PC-9 (cell line): ENCODE results near the gene MIER1. TPM values are rescaled to one million over a fixed set of nuclear protein-coding genes. Genes with fewer than 3 reads are reported as not detected.
"Not testable (repeated sequence)": the region's sequence is repeated elsewhere in the genome, so short reads cannot be mapped to it uniquely, and the experiment has no call there.

ENCODE experiments used
- BruUV-seq: library from RNA; stranded (reverse); fragments of 400-500 nt; replicated peaks from 2 replicates; lab custom pipeline; 2021; lab: Mats Ljungman, UMichigan
- CTCF ChIA-PET: fragments of 300-600 bp; sonication (Branson Sonifier 250); formaldehyde crosslinking; loops from one replicate; lab custom pipeline; 2022; ENCODE audit warnings: antibody characterized with exemption; lab: Charles Lee
- POLR2A ChIA-PET: fragments of 300-600 bp; sonication (Branson Sonifier 250); formaldehyde crosslinking; loops from one replicate; lab custom pipeline; 2022; ENCODE audit warnings: antibody characterized with exemption; ENCODE audit not compliant: unreplicated experiment; lab: Charles Lee
- DNase-seq, 2 experiments: peaks; one replicate each; pipeline versions ENCODE4 v3.0.0 to v3.0.0-alpha.2; 2015 to 2022; ENCODE audit warnings: mixed read lengths in 1 of 2
- H2AFZ ChIP-seq: fragments of 200-600 bp; sonication (generic); 2 replicates; pipeline ENCODE4 v1.8.1; 2017; ENCODE audit warnings: antibody characterized with exemption
- H3F3A ChIP-seq: fragments of 200-600 bp; sonication (generic); 2 replicates; pipeline ENCODE4 v1.8.1; 2017; ENCODE audit warnings: antibody characterized with exemption, mild to moderate bottlenecking, low read depth; ENCODE audit not compliant: insufficient read depth
- H3K27ac ChIP-seq: fragments of 200-600 bp; sonication (generic); 2 replicates; pipeline ENCODE4 v1.6.1; 2016; ENCODE audit warnings: mixed run types
- H3K27me3 ChIP-seq: fragments of 200-600 bp; sonication (generic); 2 replicates; pipeline ENCODE4 v1.6.1; 2016; ENCODE audit warnings: low read depth, mixed run types; ENCODE audit not compliant: insufficient read depth
- H3K36me3 ChIP-seq: fragments of 200-600 bp; sonication (generic); 2 replicates; pipeline ENCODE4 v1.6.1; 2016; ENCODE audit warnings: low read depth, mixed run types
- H3K4me1 ChIP-seq: fragments of 200-600 bp; sonication (generic); replicated peaks from 2 replicates; pipeline ENCODE4 v1.6.1; 2016; ENCODE audit warnings: mixed run types; ENCODE audit not compliant: insufficient read depth
- H3K4me2 ChIP-seq: fragments of 200-600 bp; sonication (generic); 2 replicates; pipeline ENCODE4 v1.6.1; 2017; ENCODE audit warnings: mixed run types
- H3K4me3 ChIP-seq: fragments of 200-600 bp; sonication (generic); 2 replicates; pipeline ENCODE4 v1.6.1; 2016; ENCODE audit warnings: mixed run types
- H3K79me2 ChIP-seq: fragments of 200-600 bp; sonication (generic); 2 replicates; pipeline ENCODE4 v1.6.1; 2017; ENCODE audit warnings: low read depth, mixed run types
- H3K9me2 ChIP-seq: fragments of 200-600 bp; sonication (generic); 2 replicates; pipeline ENCODE4 v1.8.1; 2017; ENCODE audit warnings: mild to moderate bottlenecking; ENCODE audit not compliant: insufficient read depth
- H3K9me3 ChIP-seq: fragments of 200-600 bp; sonication (generic); 2 replicates; pipeline ENCODE4 v1.8.1; 2016; ENCODE audit warnings: low read depth; ENCODE audit not compliant: insufficient read depth
- H4K20me1 ChIP-seq: fragments of 200-600 bp; sonication (generic); 2 replicates; pipeline ENCODE4 v1.8.1; 2017; ENCODE audit not compliant: insufficient read depth
- CTCF ChIP-seq: fragments of 200-600 bp; sonication (generic); conservative IDR thresholded peaks from 2 replicates; pipeline ENCODE4 v1.6.1; 2017; ENCODE audit warnings: mixed run types, antibody characterized with exemption, mild to moderate bottlenecking, moderate library complexity
- EZH2 ChIP-seq: fragments of 200-600 bp; sonication (generic); IDR thresholded peaks from 2 replicates; pipeline ENCODE4 v1.8.0; 2017; ENCODE audit warnings: antibody characterized with exemption, low read depth
- intact Hi-C: fragments of 100-400 bp; cut with micrococcal nuclease; formaldehyde crosslinking; loops from one replicate; pipeline ENCODE4 v1.10.0; 2022; ENCODE audit not compliant: unreplicated experiment
- total RNA-seq: library from RNA; stranded (reverse); gene quantifications from 2 replicates; pipeline ENCODE4 v1.2.3, GENCODE V29; 2021

The MIER1 gene
- total RNA-seq, 1 experiment from 2014 or later: 30.4 TPM

DNA sequence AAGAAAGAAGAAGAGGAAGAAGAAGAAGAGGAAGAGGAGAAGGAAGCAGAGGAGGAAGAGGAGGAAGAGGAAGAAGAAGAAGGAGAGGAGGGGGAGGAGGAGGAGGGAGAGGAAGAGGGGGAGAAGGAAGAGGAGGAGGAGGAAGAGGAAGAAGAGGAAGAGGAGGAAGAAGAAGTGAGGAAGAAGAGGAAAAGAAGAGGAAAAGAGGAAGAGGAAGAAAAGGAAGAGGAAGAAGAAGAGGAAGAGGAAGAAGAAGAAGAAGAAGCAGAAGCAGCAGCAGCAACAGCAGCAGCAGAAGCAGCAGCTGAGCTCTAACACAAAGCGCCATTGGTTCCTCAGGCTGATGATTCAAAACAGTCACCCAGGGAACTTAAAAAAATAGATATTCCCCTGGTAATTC lies 34.2 kb upstream of the MIER1 start:
- H3K36me3 ChIP-seq: no peaks in the 10 kb centered on the region
- ChIA-PET CTCF (no interaction called here), POLR2A (no interaction called here)
- H3K27ac ChIP-seq: no peak overlapping the region
- H3K9me3 ChIP-seq: no peaks in the 10 kb centered on the region
- intact Hi-C loops: no loop called here
- H3K27me3 ChIP-seq: no peaks in the 10 kb centered on the region
- no peak overlapping the region for H3K4me3 ChIP-seq
- H2AFZ ChIP-seq: no peak overlapping the region
- TF ChIP-seq EZH2 (no peak), CTCF (no peak)
- DNase-seq: no peak
- H3F3A ChIP-seq: no peaks in the 10 kb centered on the region
- no peaks in the 10 kb centered on the region for H3K4me1 ChIP-seq
- no peaks in the 10 kb centered on the region for H3K9me2 ChIP-seq
- H4K20me1 ChIP-seq: no peaks in the 10 kb centered on the region; the same call in 1 of the 2 replicates
- no TSS peak for BruUV-seq
- H3K4me2 ChIP-seq: no peak overlapping the region
- H3K79me2 ChIP-seq: no peaks in the 10 kb centered on the region

DNA sequence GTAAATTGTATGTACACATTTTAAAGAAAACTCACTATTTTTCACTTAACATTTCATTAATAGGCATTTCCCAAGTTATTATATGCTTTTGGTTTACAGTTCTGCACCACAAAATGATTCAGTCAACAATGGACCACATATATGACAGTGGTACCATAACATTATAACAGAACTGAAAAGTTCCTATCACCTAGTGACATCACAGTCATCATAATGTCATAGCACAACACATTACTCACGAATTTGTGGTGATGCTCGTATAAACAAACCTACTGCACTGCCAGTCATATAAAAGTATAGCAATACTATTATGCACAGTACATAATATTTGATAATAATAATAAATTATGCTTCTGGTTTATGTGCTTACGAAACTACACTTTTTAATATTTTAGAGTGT lies 31.1 kb upstream of the MIER1 start:
- H3K79me2 ChIP-seq: no peaks in the 10 kb centered on the region
- no TSS peak for BruUV-seq
- H3F3A ChIP-seq: no peaks in the 10 kb centered on the region
- H4K20me1 ChIP-seq: no peaks in the 10 kb centered on the region
- H2AFZ ChIP-seq: no peak overlapping the region
- H3K4me2 ChIP-seq: no peak overlapping the region
- no peak overlapping the region for H3K4me3 ChIP-seq
- H3K27ac ChIP-seq: no peak overlapping the region
- CTCF ChIA-PET: no interaction called here
- intact Hi-C loops: no loop called here
- no peaks in the 10 kb centered on the region for H3K9me2 ChIP-seq
- H3K4me1 ChIP-seq: no peaks in the 10 kb centered on the region
- no peaks in the 10 kb centered on the region for H3K27me3 ChIP-seq
- DNase-seq: no peak
- H3K36me3 ChIP-seq: no peaks in the 10 kb centered on the region
- POLR2A ChIA-PET: interaction anchor here (0.7 kb wide), 1 partner anchor 64 kb away, joined by 5 read pairs; no protein-coding TSS in a partner anchor
- no peak for TF ChIP-seq CTCF
- no peaks in the 10 kb centered on the region for H3K9me3 ChIP-seq

DNA sequence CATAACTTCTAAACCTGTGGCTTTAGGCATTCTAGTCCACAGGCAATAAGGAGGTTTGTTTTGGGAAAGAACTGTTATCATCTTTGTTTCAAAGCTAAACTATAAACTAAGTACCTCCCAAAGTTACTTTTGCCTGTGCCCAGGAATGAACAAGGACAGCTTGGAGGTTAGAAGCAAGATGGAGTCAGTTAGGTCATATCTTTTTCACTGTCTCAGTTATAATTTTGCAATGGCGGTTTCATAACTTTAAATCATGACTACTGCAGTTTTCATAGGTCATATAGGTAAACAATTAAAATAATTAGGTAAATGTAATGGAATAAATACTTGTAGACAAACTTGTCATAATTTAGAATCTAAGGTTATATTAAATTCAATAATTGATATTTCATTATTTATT lies 9.6 kb upstream of the MIER1 start:
- H3K9me3 ChIP-seq, H4K20me1 ChIP-seq, H3K4me3 ChIP-seq, intact Hi-C loops, H3K36me3 ChIP-seq, H3K4me2 ChIP-seq, H3K4me1 ChIP-seq, H3K27ac ChIP-seq, BruUV-seq, H3K9me2 ChIP-seq, H3F3A ChIP-seq, DNase-seq, H3K27me3 ChIP-seq, H2AFZ ChIP-seq, H3K79me2 ChIP-seq, POLR2A ChIA-PET: not testable (repeated sequence)
- CTCF ChIA-PET: interaction anchor here (0.6 kb wide), 1 partner anchor 431 kb away, joined by 5 read pairs; no protein-coding TSS in a partner anchor

DNA sequence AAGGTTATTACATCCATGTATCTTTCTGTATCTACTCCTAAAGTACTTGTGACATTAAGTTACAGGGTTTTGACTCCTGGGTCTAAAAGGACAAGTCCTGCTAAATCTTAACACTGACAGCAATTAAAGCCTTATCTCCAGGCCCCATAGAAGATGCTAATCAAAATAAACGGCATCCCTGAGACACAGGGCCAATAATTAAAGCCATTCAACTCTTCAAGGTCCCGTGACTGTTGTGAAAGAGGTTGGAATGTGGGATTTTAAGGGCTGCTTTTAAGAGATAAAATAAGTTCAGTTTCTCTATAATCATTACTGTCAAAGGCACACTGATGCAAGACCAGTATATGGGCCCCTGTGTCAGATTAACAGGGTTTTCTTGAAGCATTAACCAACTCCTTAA lies 8.5 kb upstream of the MIER1 start:
- ChIA-PET POLR2A (no interaction called here), CTCF (no interaction called here)
- TF ChIP-seq CTCF (no peak), EZH2 (no peak)

More for the DNA sequence above, 8.5 kb upstream of the MIER1 start:
- H3K4me1 ChIP-seq: no peaks in the 10 kb centered on the region
- no peaks in the 10 kb centered on the region for H3K9me2 ChIP-seq
- H4K20me1 ChIP-seq: no peaks in the 10 kb centered on the region
- no peak overlapping the region for H3K27ac ChIP-seq
- H2AFZ ChIP-seq: no peak overlapping the region
- no peak overlapping the region for H3K4me2 ChIP-seq
- H3K27me3 ChIP-seq: no peaks in the 10 kb centered on the region
- H3K4me3 ChIP-seq: no peak overlapping the region
- no peak for DNase-seq
- H3K9me3 ChIP-seq: no peaks in the 10 kb centered on the region
- no peaks in the 10 kb centered on the region for H3F3A ChIP-seq
- intact Hi-C loops: no loop called here
- no TSS peak for BruUV-seq
- no peaks in the 10 kb centered on the region for H3K36me3 ChIP-seq
- H3K79me2 ChIP-seq: peaks cover 6% of the 10 kb centered on the region; the same call in 1 of the 2 replicates
